Hindlimb muscle (tissue), 1 donor: ENCODE data around the gene IARS2. TPM values are rescaled to one million over a fixed set of nuclear protein-coding genes. Genes with fewer than 3 reads are reported as not detected.
"Not testable (repeated sequence)": the region's sequence is repeated elsewhere in the genome, so short reads cannot be mapped to it uniquely, and the experiment has no call there.

Source experiments
- DNase-seq: peaks from one replicate; pipeline ENCODE4 v3.0.0-alpha.2; 2013
- polyA plus RNA-seq: library from polyadenylated mRNA; unstranded; fragments of 120-200 nt; gene quantifications from one replicate; pipeline ENCODE4 v1.2.1, GENCODE V29; 2013; ENCODE audit not compliant: insufficient read length

The IARS2 gene
- polyA plus RNA-seq, 1 donor, result 47.4 TPM

GRCh38 chr1:220113136-220113695, 19.3 kb downstream of the IARS2 start:
- DNase-seq, result no peak

- DNase-seq, result no peak
Measured at GRCh38 chr1:220119043-220119512, 25.1 kb downstream of the IARS2 start.

DNA sequence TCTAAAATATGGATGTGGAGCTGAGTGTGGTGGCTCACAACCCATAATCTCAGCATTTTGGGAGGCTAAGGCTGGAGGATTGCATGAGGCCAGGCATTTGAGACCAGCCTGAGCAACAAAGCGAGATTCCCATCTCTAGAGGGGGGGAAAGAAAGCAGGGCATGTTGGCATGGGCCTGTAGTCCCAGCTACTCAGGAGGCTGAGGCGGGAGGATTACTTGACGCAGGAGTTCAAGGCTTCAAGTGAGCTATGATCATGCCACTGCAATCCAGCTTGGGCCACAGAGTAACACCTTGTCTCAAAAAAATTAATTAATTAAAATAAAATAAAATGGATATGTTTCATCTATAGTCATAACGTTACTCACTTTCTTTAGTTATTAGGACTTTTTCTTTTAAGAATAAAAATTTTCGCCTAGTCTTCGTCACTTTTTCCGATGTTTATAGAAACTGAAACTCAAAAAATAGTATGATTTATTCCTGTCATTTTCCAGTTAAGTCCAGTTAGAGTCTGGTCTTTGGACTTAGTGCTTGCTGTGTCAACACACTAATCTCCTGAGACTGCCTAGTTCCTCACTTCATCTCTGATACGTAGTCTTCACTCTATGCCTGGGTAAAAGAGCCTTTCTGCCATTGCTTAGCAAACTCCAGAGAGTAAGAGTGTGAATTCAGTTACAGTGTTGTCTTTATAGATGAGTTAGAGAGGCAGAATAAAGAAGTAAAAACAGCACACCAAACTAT, 28.0 kb downstream of the IARS2 start:
- DNase-seq, result no peak

DNA sequence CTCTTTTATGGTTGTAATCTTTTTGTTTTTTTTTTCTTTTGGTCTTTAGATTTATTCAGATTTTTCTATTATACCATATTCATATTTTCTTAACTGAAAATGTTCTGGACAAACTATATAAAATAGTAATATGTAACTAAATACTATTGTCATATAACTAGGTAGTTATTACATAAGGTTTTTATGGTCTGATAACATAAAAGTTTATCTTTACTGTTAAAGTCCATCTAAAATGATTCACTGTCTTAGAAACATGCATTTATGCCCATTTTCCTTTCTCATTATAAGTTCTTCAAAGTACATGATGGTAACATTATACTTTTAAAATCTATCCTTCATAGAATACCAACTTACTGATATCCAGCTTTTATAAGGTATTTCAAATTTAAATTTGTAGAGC, 29.1 kb downstream of the IARS2 start:
- DNase-seq, result no peak

DNA sequence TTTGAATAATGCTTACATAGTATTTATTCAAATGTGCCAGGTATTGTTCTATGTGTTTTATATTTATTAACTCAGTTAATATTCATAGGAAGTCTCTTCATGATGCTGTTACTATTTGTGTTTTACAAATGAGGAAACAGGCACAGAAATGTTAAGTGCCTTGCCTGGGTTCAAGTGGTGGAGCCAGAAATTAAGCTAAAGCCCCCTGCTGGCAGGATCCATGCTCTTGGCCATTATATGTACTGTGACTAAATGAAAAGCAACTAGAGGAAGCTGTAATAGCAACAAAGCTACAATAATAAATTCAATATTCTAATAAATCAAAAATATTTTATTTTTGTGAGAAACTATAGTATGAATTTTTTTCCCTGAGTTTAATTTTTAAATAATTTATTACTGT, 30.0 kb downstream of the IARS2 start:
- DNase-seq, result no peak

- DNase-seq, result no peak
Measured at GRCh38 chr1:220124542-220124941, 30.6 kb downstream of the IARS2 start.

DNA sequence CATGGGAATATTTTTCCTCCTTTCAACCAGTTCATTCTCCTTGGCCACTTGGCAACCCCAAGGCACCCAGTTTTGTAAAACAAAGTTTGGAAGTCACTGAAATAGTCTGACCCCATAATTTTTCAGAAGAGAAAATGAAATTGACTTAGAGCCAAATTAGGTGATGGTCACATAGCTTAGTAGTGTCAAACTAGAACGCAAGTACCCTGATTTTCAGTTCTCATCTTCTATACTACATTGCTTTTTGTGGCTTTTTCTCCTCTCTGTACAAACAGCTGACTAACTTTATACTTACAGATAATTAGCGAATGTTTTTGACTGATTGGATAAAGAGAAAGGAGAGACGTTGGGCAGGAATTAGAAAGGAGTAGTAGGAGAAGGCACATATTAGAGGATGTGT, 33.1 kb downstream of the IARS2 start:
- no peak for DNase-seq

DNA sequence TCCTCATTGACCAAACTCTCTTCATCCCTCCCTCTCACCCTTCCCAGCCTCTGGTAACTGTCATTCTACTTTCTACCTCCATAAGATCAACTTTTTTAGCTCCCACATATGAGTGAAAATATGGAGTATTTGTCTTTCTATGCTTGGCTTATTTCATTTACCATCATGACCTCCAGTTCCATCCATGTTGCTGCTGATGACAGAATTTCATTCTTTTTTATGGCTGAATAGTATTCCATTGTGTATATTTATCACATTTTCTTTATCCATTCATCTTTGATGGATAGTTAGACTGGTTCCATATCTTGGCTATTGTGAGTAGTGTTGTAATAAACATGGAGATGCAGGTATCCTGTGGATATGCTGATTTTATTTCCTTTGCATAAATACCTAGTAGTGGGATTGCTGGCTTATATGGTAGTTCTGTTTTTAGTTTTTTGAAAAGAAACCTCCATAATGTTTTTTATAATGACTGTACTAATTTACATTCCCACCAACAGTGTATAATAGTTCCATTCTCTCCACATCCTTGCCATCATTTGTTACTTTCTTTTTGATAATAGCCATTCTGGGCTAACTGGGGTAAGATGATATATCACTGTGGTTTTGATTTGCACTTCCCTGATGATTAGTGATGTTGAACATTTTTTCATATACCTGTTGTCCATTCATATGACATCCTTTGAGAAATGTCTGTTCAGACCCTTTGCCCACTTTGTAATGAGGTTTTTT, 35.7 kb downstream of the IARS2 start:
- no peak for DNase-seq

- no peak for DNase-seq
Measured at GRCh38 chr1:220135755-220136154, 41.8 kb downstream of the IARS2 start.

GRCh38 chr1:220137019-220137786, 43.3 kb downstream of the IARS2 start:
- peak; percentile 30 for DNase-seq

GRCh38 chr1:220139966-220140365, 46.0 kb downstream of the IARS2 start:
- DNase-seq, result no peak

- DNase-seq, result no peak
Measured at GRCh38 chr1:220144051-220144450, 50.1 kb downstream of the IARS2 start.

DNA sequence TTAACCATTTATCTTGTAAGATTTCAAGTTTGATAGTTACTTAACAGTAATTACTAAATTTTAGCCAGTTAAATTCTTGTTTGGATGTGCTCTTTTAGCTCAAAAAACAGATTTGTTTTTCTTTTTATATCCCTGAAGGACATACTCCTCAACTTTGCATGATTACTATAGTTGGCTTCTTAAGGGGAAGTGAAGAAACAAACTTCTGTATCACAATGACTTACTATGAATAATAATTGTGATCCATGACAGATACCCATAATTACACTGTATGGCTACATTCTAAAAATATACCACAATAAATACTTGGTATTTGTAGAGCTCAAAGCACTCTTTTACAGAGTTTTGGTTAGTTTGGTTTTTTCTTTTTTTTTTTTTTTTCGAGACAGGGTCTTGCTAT, 55.8 kb downstream of the IARS2 start:
- DNase-seq, result no peak

DNA sequence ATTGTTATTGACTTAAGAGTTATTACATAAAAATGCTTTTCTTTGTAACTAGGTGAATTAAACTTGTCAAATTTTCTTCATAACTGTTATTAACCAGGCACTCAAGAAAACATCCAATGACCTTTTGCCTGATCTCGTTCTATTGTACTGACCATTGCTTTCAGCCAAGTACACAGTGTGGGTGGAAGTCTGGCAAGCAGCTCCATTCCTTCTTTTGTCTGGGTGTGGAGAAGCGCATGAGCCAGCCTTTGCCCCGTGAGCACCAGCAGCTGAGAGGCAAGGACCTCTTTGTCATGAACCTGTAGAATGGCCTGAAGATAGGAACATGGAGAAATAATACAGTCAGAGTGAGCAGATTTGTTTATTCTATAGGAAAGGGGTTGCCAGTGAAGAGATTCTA, 57.5 kb downstream of the IARS2 start:
- DNase-seq, result no peak

- no peak for DNase-seq
Measured at GRCh38 chr1:220153147-220153546, 59.2 kb downstream of the IARS2 start.

- DNase-seq, result no peak
Measured at GRCh38 chr1:220156620-220157146, 62.8 kb downstream of the IARS2 start.

- no peak for DNase-seq
Measured at GRCh38 chr1:220157738-220158137, 63.8 kb downstream of the IARS2 start.

DNA sequence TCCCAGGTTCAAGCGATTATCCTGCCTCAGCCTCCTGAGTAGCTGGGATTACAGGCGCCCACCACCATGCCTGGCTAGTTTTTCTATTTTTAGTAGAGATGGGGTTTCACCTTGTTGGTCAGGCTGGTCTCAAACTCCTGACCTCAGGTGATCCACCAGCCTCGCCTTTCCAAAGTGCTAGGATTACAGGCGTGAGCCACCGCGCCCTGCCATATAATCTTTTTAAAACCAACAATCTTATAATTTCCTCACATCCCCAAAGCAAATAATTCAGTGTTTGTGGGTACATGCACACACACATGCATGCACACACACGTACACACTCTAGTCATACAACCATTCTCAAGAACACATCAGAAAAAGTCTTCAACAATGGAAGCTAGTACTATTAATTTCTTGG, 64.6 kb downstream of the IARS2 start:
- DNase-seq, result not testable (repeated sequence)

- no peak for DNase-seq
Measured at GRCh38 chr1:220159041-220159440, 65.1 kb downstream of the IARS2 start.

DNA sequence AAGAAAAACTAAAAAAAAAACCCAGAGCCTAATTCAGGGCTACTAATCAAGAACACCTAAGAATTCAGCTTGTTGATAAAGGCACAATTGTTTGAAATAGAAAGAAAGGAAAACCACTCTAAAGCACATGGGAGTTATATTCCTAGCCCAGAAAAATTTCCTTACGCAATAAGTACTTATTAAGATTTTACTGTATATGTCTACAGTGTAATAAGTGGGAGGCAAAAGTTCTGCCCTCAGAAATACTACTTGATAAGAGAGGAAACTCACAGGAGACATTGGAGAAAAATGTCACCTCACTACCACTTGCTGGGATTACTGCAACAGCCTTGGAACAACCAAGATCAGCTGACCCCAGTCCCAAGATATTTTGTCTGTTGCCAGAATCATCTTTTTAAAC, 66.1 kb downstream of the IARS2 start:
- no peak for DNase-seq

- no peak for DNase-seq
Measured at GRCh38 chr1:220164116-220164515, 70.2 kb downstream of the IARS2 start.

- DNase-seq, result no peak
Measured at GRCh38 chr1:220164517-220164916, 70.6 kb downstream of the IARS2 start.

DNA sequence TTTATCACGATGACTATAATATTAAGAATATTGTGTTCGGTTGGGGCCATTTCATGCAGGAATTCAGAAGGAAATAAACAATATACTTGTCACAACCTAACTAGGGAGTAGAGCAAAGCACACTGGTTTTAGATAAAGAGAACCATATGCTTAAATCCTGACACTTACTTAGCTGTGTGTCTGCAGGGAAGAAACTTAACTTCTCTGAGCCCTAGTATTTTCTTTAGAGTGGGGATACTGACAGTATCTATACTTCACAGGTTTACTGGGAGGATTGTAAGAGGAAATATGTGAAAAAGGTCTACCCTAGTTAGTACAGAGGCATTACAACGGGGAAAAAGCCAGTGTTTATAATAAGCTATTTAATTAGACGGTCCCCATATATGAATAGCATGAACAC, 72.9 kb downstream of the IARS2 start:
- no peak for DNase-seq
